SK-N-MC (cell line): ENCODE data around the gene KCNMA1.

Experiments used
- EZH2 ChIP-seq: fragments of 200-600 bp; sonication (generic); IDR thresholded peaks from one replicate; pipeline ENCODE4 v1.6.1; 2017; ENCODE audit warnings: antibody characterized with exemption
- POLR2AphosphoS5 ChIP-seq: IDR thresholded peaks from 2 replicates; pipeline ENCODE4 v1.6.1; 2012; ENCODE audit warnings: mild to moderate bottlenecking, low read depth, low read length, borderline replicate concordance

DNA sequence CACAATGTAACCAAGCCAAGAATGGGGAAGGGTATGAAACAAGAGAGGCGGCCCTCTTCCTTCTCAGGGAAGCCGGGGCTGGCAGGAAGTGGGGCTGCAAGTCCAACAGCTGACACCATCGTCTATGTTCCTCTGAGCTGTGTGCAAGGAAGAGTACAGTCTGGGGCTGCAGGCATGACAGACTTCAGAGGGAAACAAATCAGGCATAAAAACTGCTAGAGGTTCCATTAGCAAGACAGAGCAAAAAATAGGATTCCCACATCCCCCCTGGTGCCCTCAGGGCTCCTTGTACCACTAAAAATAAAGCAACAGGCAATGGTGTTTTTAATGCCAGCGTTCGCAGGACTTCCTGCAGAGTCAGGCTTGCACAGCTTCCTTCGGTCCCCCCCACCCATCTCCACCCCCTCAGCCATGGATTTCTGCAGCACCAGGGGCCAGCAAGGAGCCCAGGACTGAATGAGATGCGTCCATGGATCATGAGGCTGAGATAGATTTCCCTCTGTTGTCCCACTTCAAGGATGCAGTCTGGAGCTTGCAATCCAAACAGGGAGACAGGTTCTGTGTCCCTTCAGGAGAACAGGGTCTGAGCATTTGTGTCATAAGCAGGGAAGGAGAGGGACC lies 34.6 kb downstream of the KCNMA1 start:
- TF ChIP-seq EZH2 (no peak), POLR2AphosphoS5 (no peak)
